Mesodermal cell (in vitro differentiated cells): ENCODE measurements around the gene CEP95.
"Not testable (repeated sequence)": the region's sequence is repeated elsewhere in the genome, so short reads cannot be mapped to it uniquely, and the experiment has no call there.

Source experiments
- H3K27ac ChIP-seq: 2 replicates; pipeline ENCODE4 v1.7.0; 2013; ENCODE audit warnings: mild to moderate bottlenecking, low read depth, low read length, moderate library complexity; ENCODE audit not compliant: severe bottlenecking
- H3K36me3 ChIP-seq: 2 replicates; pipeline ENCODE4 v1.7.1; 2013; ENCODE audit warnings: mild to moderate bottlenecking, low read length, moderate library complexity; ENCODE audit not compliant: control insufficient read depth, insufficient read depth
- H3K4me1 ChIP-seq: one replicate; pipeline ENCODE4 v1.7.1; 2013; ENCODE audit warnings: mild to moderate bottlenecking, low read length; ENCODE audit not compliant: insufficient read depth, control insufficient read depth, poor library complexity, severe bottlenecking
- H3K4me3 ChIP-seq: 2 replicates; pipeline ENCODE4 v1.7.0; 2013; ENCODE audit warnings: low read length, control low read depth, mild to moderate bottlenecking; ENCODE audit not compliant: insufficient read depth, poor library complexity, severe bottlenecking; ENCODE audit errors: extremely low read depth
- H3K9me3 ChIP-seq: 2 replicates; pipeline ENCODE4 v1.7.1; 2013; ENCODE audit warnings: mild to moderate bottlenecking, low read length, moderate library complexity; ENCODE audit not compliant: control insufficient read depth
- WGBS, 2 experiments: methylation state at CpG; one replicate each; pipeline ENCODE4 v1.1.5; 2013; ENCODE audit warnings: missing lambda C conversion rate in 2 of 2; ENCODE audit not compliant: insufficient coverage in 2 of 2; 5-methylcytosine and 5-hydroxymethylcytosine counted together

Gene CEP95

GRCh38 chr17:64471440-64471839 is 35.3 kb upstream of the CEP95 start:
- H3K36me3 ChIP-seq, result no peaks in the 10 kb centered on the region
- no peak overlapping the region for H3K27ac ChIP-seq
- no peak overlapping the region for H3K4me3 ChIP-seq
- H3K4me1 ChIP-seq, result peaks cover under 1% of the 10 kb centered on the region
- 94 to 100% methylated on average over 1 to 3 of the region's 3 CpGs for WGBS, 2 experiments
- peaks cover 3% of the 10 kb centered on the region for H3K9me3 ChIP-seq

- H3K27ac ChIP-seq, result no peak overlapping the region
- H3K36me3 ChIP-seq, result peaks cover 5% of the 10 kb centered on the region
- WGBS, 2 experiments, result 100% methylated on average over 1 to 2 of the region's 2 CpGs
- H3K4me3 ChIP-seq, result no peak overlapping the region
- H3K9me3 ChIP-seq, result no peaks in the 10 kb centered on the region
- no peaks in the 10 kb centered on the region for H3K4me1 ChIP-seq
These were observed 34.2 kb upstream of the CEP95 start for GRCh38 chr17:64472564-64472963.

- Histone ChIP-seq H3K4me1 (no peaks in the 10 kb centered on the region), H3K9me3 (no peaks in the 10 kb centered on the region), H3K36me3 (peaks cover 18% of the 10 kb centered on the region), H3K27ac (no peak overlapping the region), H3K4me3 (no peak overlapping the region)
- WGBS, 2 experiments, result 100% methylated on average over 1 of the region's 1 CpG; no CpG with 5 or more reads in 1 of the 2 experiments
These were observed 28.9 kb upstream of the CEP95 start for GRCh38 chr17:64477849-64478248.

- Histone ChIP-seq H3K4me1 (no peaks in the 10 kb centered on the region), H3K9me3 (no peaks in the 10 kb centered on the region), H3K4me3 (no peak overlapping the region), H3K27ac (no peak overlapping the region), H3K36me3 (peaks cover 43% of the 10 kb centered on the region)
- WGBS, 2 experiments, result 88% methylated on average over 1 of the region's 1 CpG; no CpG with 5 or more reads in 1 of the 2 experiments
These were observed 25.8 kb upstream of the CEP95 start for GRCh38 chr17:64480951-64481350.

GRCh38 chr17:64484380-64484779 is 22.4 kb upstream of the CEP95 start:
- 81 to 100% methylated on average over 1 to 3 of the region's 3 CpGs for WGBS, 2 experiments
- Histone ChIP-seq H3K36me3 (peaks cover 63% of the 10 kb centered on the region), H3K9me3 (no peaks in the 10 kb centered on the region), H3K27ac (no peak overlapping the region), H3K4me1 (no peaks in the 10 kb centered on the region), H3K4me3 (no peak overlapping the region)

- H3K4me1 ChIP-seq, result no peaks in the 10 kb centered on the region
- H3K4me3 ChIP-seq, result no peak overlapping the region
- H3K27ac ChIP-seq, result no peak overlapping the region
- H3K36me3 ChIP-seq, result peaks cover 84% of the 10 kb centered on the region
- 100% methylated on average over 1 of the region's 2 CpGs for WGBS, 2 experiments
- H3K9me3 ChIP-seq, result no peaks in the 10 kb centered on the region
These were observed 18.5 kb upstream of the CEP95 start for GRCh38 chr17:64488301-64488700.

- H3K36me3 ChIP-seq, result peaks cover 65% of the 10 kb centered on the region
- H3K9me3 ChIP-seq, result no peaks in the 10 kb centered on the region
- H3K27ac ChIP-seq, result no peak overlapping the region
- 92 to 94% methylated on average over 7 to 8 of the region's 13 CpGs for WGBS, 2 experiments
- no peaks in the 10 kb centered on the region for H3K4me1 ChIP-seq
- no peak overlapping the region for H3K4me3 ChIP-seq
These were observed 15.5 kb upstream of the CEP95 start for GRCh38 chr17:64491034-64491860.

- no CpG with 5 or more reads among the region's 3 CpGs for WGBS, 2 experiments
- H3K9me3 ChIP-seq, result no peaks in the 10 kb centered on the region
- no peaks in the 10 kb centered on the region for H3K4me1 ChIP-seq
- no peak overlapping the region for H3K27ac ChIP-seq
- no peak overlapping the region for H3K4me3 ChIP-seq
- H3K36me3 ChIP-seq, result peaks cover 62% of the 10 kb centered on the region
These were observed 14.8 kb upstream of the CEP95 start for GRCh38 chr17:64491994-64492393.

- no peak overlapping the region for H3K27ac ChIP-seq
- H3K4me3 ChIP-seq, result no peak overlapping the region
- WGBS, 2 experiments, result 78 to 100% methylated on average over 1 to 4 of the region's 6 CpGs
- H3K36me3 ChIP-seq, result peaks cover 56% of the 10 kb centered on the region
- H3K9me3 ChIP-seq, result no peaks in the 10 kb centered on the region
- no peaks in the 10 kb centered on the region for H3K4me1 ChIP-seq
These were observed 14.2 kb upstream of the CEP95 start for GRCh38 chr17:64492481-64493109.

GRCh38 chr17:64494121-64494520 is 12.7 kb upstream of the CEP95 start:
- no CpG with 5 or more reads among the region's 2 CpGs for WGBS, 2 experiments
- H3K4me1 ChIP-seq, result no peaks in the 10 kb centered on the region
- H3K36me3 ChIP-seq, result peaks cover 52% of the 10 kb centered on the region
- no peak overlapping the region for H3K27ac ChIP-seq
- no peak overlapping the region for H3K4me3 ChIP-seq
- H3K9me3 ChIP-seq, result no peaks in the 10 kb centered on the region

- WGBS, 2 experiments, result 87 to 88% methylated on average over 4 of the region's 5 CpGs
- not testable (repeated sequence) for H3K27ac ChIP-seq, H3K4me3 ChIP-seq, H3K4me1 ChIP-seq, H3K9me3 ChIP-seq
- H3K36me3 ChIP-seq, result peaks cover 52% of the 10 kb centered on the region
These were observed 11.5 kb upstream of the CEP95 start for GRCh38 chr17:64495300-64495699.
